GM19467 (cell line): Measurements from ENCODE around the gene MRPL41.
"Not testable (repeated sequence)": the region's sequence is repeated elsewhere in the genome, so short reads cannot be mapped to it uniquely, and the experiment has no call there.

Experiments used
- ATAC-seq: cut with Tn5 transposase; IDR thresholded peaks from one replicate; pipeline ENCODE4 v1.9.1; 2021; ENCODE audit warnings: mild to moderate bottlenecking, moderate library complexity; ENCODE audit not compliant: unreplicated experiment

The MRPL41 gene

GRCh38 chr9:137551264-137552021 is at the start of gene MRPL41:
Gene MRPL41, plus strand, starts transcription at chr9:137551879. Its CDS starts 203 bp downstream, at chr9:137552082.
- ATAC-seq, result peak; percentile 81

- ATAC-seq, result no peak
These were observed 49.4 kb upstream of the MRPL41 start for GRCh38 chr9:137502008-137502911.

DNA sequence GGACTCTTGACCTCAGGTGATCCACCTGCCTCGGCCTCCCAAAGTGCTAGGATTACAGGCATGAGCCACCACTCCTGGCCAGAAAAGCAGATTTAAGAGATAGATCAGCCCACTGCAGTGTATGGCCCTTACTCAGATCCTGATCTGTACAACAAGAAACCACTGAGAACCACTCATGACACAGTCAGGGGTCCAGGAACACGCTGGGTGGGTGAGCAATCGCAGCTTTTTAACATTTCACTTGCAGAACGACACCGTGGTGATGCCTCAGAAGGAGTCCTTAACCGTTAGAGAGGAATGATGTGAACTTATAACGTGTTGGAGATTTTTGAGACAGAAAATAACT is 47.3 kb upstream of the MRPL41 start:
- ATAC-seq, result no peak

DNA sequence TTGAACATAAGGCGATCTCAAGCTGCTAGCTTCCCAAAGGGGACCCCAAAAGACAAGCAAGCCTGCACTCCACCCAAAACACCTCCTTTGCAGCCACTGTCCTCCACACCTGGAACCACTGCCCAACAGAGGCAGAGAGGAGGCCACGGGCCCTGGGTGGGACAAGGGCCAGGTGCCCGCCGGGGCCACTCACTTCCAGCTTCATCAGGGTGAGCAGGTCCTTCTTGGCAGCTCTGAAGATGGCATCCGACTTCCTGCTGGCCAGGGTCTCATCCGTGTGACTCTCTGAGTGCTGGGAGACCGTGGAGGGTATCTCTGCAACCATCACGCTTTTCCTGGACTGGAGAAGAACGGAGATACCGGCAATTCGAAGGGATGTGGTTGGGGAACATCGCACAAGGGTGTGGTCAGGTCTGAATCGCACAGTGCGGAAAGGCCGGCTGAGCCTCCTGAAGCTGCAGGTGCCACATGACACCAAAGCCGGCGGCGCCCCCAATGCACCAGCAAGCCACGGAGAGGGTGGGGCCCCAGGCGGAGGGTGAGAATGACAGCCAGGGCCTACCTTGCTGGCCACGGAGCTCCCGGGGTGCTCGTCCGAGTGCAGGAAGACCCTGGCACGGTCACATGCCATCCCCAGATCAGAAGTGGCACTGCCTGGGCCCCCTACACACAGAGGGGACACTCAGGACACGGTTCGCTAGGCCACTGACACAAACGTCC is 46.1 kb upstream of the MRPL41 start:
- ATAC-seq, result no peak

- no peak for ATAC-seq
These were observed 45.4 kb upstream of the MRPL41 start for GRCh38 chr9:137506274-137506673.

- ATAC-seq, result no peak
These were observed 44.9 kb upstream of the MRPL41 start for GRCh38 chr9:137506702-137507171.

DNA sequence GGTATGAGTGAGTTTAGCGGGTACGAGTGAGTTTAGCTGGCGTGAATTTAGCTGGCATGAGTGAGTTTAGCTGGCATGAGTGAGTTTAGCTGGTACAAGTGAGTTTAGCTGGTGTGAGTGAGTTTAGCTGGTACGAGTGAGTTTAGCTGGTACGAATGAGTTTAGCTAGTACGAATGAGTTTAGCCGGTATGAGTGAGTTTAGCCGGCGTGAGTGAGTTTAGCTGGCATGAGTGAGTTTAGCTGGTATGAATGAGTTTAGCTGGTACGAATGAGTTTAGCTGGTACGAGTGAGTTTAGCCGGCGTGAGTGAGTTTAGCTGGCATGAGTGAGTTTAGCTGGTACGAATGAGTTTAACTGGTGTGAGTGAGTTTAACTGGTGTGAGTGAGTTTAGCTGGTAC is 42.5 kb upstream of the MRPL41 start:
- ATAC-seq, result no peak

- ATAC-seq, result not testable (repeated sequence)
These were observed 40.6 kb upstream of the MRPL41 start for GRCh38 chr9:137511126-137511525.

DNA sequence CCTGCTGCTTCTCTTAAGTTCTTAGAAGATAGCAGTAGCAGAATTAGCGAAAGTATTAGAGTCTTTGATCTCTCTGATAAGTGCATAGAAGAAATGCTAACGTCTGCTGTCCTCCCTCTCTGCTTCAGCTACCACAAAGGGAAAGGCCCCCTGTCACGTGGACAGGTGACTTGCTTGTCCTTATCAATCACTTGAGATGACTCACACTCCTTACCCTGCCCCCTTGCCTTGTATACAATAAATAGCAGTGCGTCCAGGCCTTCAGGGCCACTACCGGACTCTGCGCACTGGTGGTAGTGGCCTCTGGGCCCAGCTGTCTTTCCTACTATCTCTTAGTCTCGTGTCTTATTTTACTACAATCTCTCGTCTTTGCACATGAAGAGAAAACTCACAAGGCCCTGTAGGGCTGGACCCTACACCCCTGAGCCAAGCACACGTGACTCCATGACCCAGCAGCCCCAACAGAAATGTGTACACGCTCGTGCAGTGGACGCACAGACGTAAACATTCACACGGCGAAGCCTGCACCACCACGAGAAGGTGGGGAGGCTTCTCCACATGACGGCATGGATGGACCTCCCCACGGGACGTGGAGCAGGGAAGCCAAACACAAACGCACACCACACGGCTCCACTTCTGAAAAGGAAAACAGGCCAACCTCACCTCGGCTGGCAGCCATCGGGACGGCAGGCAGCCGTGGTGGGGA is 39.8 kb upstream of the MRPL41 start:
- no peak for ATAC-seq

DNA sequence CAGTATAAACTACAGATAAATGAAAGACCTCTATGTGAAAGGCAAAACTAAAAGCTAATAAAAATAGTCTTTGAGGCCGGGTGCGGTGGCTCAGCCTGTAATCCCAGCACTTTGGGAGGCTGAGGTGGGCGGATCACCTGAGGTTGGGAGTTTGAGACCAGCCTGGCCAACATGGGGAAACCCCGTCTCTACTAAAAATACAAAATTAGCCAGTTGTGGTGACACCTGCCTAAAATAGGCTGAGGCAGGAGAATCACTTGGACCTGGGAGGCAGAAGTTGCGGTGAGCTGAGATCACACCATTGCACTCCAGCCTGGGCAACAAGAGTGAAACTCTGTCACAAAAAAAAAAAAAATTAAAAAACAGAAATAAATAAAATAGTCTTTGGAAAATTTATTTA is 38.5 kb upstream of the MRPL41 start:
- ATAC-seq, result not testable (repeated sequence)

- not testable (repeated sequence) for ATAC-seq
These were observed 37.7 kb upstream of the MRPL41 start for GRCh38 chr9:137513801-137514570.

DNA sequence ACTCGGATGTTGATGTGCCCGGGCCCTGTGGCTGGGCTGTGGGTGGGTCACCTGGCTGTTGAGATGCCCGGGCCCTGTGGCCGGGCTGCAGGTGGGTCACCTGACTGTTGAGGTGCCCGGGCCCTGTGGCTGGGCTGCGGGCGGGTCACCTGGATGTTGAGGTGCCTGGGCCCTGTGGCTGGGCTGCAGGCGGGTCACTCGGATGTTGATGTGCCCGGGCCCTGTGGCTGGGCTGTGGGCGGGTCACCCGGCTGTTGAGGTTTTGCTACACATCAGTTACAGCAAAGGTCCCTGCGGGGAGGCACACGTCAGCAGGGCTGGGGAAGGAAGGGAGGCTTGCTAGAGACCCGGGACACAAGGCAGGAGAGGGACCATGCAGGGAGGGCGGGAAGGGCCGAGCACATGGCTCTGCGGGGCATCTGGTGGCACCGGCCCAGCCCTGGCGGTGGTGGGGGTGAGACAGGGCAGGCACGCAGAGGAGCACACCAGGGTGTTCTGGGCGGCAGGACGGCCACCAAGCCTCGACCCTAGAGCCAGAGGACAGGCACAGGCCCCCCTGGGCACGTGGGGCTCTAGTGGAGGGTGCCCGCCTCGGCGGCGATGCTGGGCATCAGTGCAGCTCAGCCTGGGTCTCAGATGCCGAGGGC is 36.9 kb upstream of the MRPL41 start:
- ATAC-seq, result no peak

DNA sequence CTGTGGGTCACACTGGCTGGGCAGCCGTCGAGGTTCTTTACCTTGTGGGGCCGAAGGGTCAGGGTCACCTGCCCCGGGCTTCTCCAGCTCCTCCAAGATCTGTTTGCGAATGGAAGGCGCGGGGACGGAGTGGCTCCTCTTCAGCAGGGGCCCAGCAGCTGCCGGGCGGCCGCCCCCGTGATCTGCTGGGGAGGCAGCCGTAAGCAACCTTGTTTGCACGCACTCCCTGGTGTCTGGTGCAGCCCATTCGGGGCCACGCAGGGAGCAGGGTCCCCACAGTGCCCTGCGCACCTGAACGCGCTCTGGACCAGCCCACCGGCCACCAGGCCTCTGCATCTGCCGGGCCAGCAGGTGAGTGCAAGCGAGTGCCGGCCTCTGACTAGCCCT is 36.3 kb upstream of the MRPL41 start:
- ATAC-seq, result no peak

- no peak for ATAC-seq
These were observed 35.3 kb upstream of the MRPL41 start for GRCh38 chr9:137516144-137516917.

- not testable (repeated sequence) for ATAC-seq
These were observed 32.8 kb upstream of the MRPL41 start for GRCh38 chr9:137518661-137519459.

DNA sequence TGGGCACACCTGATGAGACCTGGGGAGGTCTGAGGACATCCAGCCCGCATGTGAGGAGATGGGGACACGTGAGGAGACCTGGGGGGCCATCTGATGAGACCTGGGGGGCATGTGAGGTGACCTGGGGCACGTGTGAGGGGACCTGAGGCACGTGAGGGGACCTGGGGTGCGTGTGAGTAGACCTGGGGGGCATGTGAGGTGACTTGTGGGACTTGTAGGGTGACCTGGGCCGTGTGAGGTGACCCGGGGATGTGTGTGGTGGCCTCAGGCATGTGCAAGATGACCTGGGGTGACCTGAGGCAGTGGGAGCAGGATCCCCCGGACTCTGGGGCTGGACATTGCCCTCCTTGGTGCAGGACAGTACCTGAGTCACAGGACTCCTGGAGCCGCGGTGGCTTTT is 32.1 kb upstream of the MRPL41 start:
- ATAC-seq, result no peak

DNA sequence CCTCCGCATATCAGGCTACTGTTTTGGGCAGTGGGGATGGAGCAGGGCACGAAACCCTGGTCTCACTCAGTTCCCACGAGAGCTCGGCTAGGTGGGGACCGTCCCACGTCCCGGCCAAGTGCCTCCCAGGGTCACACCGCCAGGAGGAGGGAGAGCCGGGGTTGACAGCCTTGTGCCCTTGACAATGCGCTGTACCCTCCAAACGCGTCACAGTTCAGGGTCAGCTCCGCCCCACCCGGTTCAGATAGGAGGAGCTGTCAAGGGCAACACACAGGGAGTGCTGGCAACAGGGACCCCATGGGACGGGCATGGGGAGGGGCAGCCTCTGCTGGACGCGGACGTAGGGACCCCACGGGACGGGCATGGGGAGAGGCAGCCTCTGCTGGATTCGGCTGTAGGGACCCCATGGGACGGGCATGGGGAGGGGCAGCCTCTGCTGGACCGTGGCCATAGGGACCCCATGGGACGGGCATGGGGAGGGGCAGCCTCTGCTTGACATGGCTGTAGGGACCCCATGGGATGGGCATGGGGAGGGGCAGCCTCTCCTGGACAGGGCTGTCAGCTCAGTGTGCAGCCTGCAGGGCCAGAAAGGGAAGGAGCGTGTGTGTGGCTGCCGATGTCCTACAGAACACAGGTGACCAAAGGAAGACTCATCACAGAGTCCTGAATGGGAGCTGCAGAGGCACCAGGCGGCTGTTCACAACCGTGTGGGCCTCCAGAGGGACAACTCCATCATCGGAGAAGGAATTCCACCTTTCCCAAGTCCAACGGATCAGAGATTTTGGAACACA is 30.9 kb upstream of the MRPL41 start:
- ATAC-seq, result no peak
